GM12872 (cell line): ENCODE results near the gene C19orf85.

Experiments
- CTCF ChIP-seq: IDR thresholded peaks from 3 replicates; pipeline ENCODE4 v1.5.1; 2011; ENCODE audit warnings: low read depth, mild to moderate bottlenecking, low read length, moderate library complexity; ENCODE audit not compliant: insufficient read depth

The C19orf85 gene

GRCh38 chr19:55461259-55461973 is 3.1 kb downstream of the C19orf85 start, which contains the start of gene ISOC2:
Gene ISOC2 (minus strand): TSS chr19:55461642. CDS start chr19:55456486, 5,156 bp downstream.
- TF ChIP-seq CTCF: no peak

DNA sequence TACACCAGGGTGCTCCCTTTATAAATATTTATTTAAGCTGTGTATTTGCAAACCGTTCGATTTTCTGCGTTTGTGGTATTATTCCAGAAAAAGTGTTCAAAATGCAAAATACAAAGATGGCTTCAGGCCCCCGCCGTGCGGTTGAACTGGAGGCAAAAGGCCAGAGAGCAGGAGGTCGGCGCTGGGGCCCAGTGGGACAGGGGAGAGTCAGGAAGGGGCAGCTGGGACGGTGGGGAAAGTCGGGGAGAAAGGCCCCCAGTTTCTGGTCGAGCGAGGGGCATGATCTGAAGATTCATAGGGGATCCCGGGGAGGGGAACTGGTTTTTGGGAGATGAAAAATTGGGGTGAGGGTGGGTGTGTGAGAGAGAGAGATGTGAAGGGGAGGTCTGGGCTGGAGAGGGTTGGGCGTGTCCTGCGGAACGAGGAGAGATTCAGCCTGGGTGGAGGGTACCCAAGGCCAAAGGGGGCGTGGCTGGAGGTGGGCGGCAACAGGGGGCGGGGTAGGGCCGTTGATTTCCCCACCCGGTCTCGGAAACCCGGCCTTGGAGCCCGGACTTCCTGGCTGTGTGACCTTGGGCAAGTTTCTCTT is 3.8 kb downstream of the C19orf85 start:
- TF ChIP-seq CTCF: no peak

DNA sequence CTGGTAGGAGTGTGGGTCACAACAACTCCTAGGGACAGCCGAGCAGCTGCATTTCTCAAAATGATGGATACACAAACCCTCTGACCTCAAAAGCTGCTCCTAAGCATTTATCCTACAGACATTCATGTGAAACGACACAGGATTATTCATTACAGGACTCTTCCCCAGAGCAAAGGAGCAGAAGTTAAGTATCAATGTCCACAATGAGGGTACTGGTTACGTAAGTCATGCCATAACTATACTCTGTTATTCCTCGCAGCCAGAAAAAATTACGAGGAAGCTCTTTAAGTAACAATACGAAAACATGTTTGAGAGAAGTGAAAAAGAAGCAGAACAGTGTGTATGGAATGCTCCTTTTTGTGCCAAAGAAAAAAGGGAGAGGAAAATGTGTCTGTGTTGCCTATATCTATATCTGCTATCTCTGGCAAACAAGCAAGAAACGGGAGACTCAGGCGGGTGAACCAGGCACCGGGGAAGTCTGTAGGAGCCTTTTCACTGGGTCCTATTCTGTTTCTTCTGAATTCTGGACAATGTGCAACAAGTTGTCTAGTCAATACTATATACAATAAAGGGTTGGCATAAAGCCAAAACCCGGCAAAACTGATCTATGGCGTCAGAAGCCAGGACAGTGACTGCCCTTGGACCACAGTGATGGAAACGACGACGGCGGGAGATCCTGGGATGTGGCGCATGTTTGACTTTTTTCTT is 4.4 kb downstream of the C19orf85 start:
- no peak for TF ChIP-seq CTCF

- no peak for TF ChIP-seq CTCF
These were observed 5.0 kb downstream of the C19orf85 start for GRCh38 chr19:55459551-55459949.

GRCh38 chr19:55457683-55458457 is 6.7 kb downstream of the C19orf85 start:
- no peak for TF ChIP-seq CTCF

GRCh38 chr19:55456347-55456746 is 8.2 kb downstream of the C19orf85 start:
- no peak for TF ChIP-seq CTCF
